WTC11 (cell line): ENCODE measurements around the gene HMHB1. TPM values are rescaled to one million over a fixed set of nuclear protein-coding genes. Genes with fewer than 3 reads are reported as not detected.
A peak's percentile ranks its signal among the peaks of the same experiment; 100 is the strongest.

Source experiments
- ATAC-seq: fragments of 200-7000 bp; cut with Tn5 transposase; 2 replicates; pipeline ENCODE4 v1.10.0; 2021; ENCODE audit warnings: mild to moderate bottlenecking, moderate library complexity
- CTCF ChIA-PET: fragments of 300-600 bp; sonication (Branson Sonifier 250); formaldehyde crosslinking; loops from one replicate; lab custom pipeline; 2021; ENCODE audit warnings: antibody characterized with exemption; lab: Charles Lee
- POLR2A ChIA-PET: fragments of 350-600 bp; sonication (Branson Sonifier 250); formaldehyde crosslinking; loops from one replicate; lab custom pipeline; 2021; ENCODE audit warnings: antibody characterized with exemption; lab: Charles Lee
- DNase-seq: peaks from one replicate; pipeline ENCODE4 v3.0.0; 2021; ENCODE audit warnings: low spot score
- H3K27ac Mint-ChIP-seq: 2 replicates; pipeline ENCODE4 v1.8.0; 2021; ENCODE audit warnings: mixed read lengths
- H3K27me3 Mint-ChIP-seq: 2 replicates; pipeline ENCODE4 v1.8.0; 2021; ENCODE audit warnings: low read depth, mild to moderate bottlenecking, moderate library complexity, mixed read lengths
- H3K36me3 Mint-ChIP-seq: 2 replicates; pipeline ENCODE4 v1.8.0; 2021; ENCODE audit warnings: mixed read lengths
- H3K4me1 Mint-ChIP-seq: 2 replicates; pipeline ENCODE4 v1.8.0; 2022; ENCODE audit warnings: mixed read lengths
- H3K4me3 Mint-ChIP-seq: 2 replicates; pipeline ENCODE4 v1.8.0; 2021; ENCODE audit warnings: mild to moderate bottlenecking, moderate library complexity, mixed read lengths
- H3K9me3 Mint-ChIP-seq: 2 replicates; pipeline ENCODE4 v1.8.0; 2021; ENCODE audit warnings: mixed read lengths
- ATF3 ChIP-seq: sonication (generic); formaldehyde crosslinking; conservative IDR thresholded peaks from 2 replicates; pipeline ENCODE4 v1.8.1; 2022; ENCODE audit warnings: mild to moderate bottlenecking, missing genetic modification reagents
- CREM ChIP-seq: sonication (generic); formaldehyde crosslinking; IDR thresholded peaks from 2 replicates; pipeline ENCODE4 v1.8.1; 2022; ENCODE audit warnings: mild to moderate bottlenecking, missing genetic modification reagents, moderate library complexity
- CTCF ChIP-seq: fragments of 200-600 bp; IDR thresholded peaks from 2 replicates; pipeline ENCODE4 v1.8.0; 2022; ENCODE audit warnings: antibody characterized with exemption
- E2F5 ChIP-seq: sonication (generic); formaldehyde crosslinking; IDR thresholded peaks from 2 replicates; pipeline ENCODE4 v1.8.1; 2022; ENCODE audit warnings: mild to moderate bottlenecking, moderate library complexity, missing genetic modification reagents
- EMX1 ChIP-seq: fragments of 250-450 bp; sonication (Bioruptor Pico); IDR thresholded peaks from 2 replicates; pipeline ENCODE4 v1.8.0; 2021; ENCODE audit warnings: mild to moderate bottlenecking
- ESRRA ChIP-seq: sonication (generic); formaldehyde crosslinking; IDR thresholded peaks from 2 replicates; pipeline ENCODE4 v1.8.1; 2022; ENCODE audit warnings: mild to moderate bottlenecking, missing genetic modification reagents, borderline replicate concordance
- FOXJ3 ChIP-seq: sonication (generic); formaldehyde crosslinking; IDR thresholded peaks from 2 replicates; pipeline ENCODE4 v1.9.0; 2021; ENCODE audit warnings: missing genetic modification reagents, mild to moderate bottlenecking, borderline replicate concordance
- GABPB1 ChIP-seq: sonication (generic); formaldehyde crosslinking; IDR thresholded peaks from 2 replicates; pipeline ENCODE4 v1.8.1; 2023; ENCODE audit warnings: mild to moderate bottlenecking, missing genetic modification reagents
- HMGA2 ChIP-seq: fragments of 250-450 bp; sonication (Bioruptor Pico); IDR thresholded peaks from 2 replicates; pipeline ENCODE4 v1.4.0; 2021; ENCODE audit warnings: mild to moderate bottlenecking, moderate library complexity
- JAZF1 ChIP-seq: fragments of 250-450 bp; sonication (Bioruptor Pico); IDR thresholded peaks from 2 replicates; pipeline ENCODE4 v1.9.0; 2021; ENCODE audit warnings: moderate library complexity, mild to moderate bottlenecking, inconsistent platforms
- KAT7 ChIP-seq: sonication (generic); formaldehyde crosslinking; IDR thresholded peaks from 2 replicates; pipeline ENCODE4 v1.8.1; 2023; ENCODE audit warnings: missing genetic modification reagents, mild to moderate bottlenecking, borderline replicate concordance
- MAX ChIP-seq: sonication (generic); formaldehyde crosslinking; IDR thresholded peaks from 2 replicates; pipeline ENCODE4 v1.8.0; 2022; ENCODE audit warnings: mild to moderate bottlenecking, missing genetic modification reagents
- NFATC4 ChIP-seq: fragments of 250-450 bp; sonication (Bioruptor Pico); IDR thresholded peaks from 2 replicates; pipeline ENCODE4 v1.9.0; 2021; ENCODE audit warnings: mild to moderate bottlenecking
- NFE2L1 ChIP-seq: sonication (generic); formaldehyde crosslinking; IDR thresholded peaks from 2 replicates; pipeline ENCODE4 v1.8.1; 2023; ENCODE audit warnings: missing genetic modification reagents
- OVOL2 ChIP-seq: fragments of 250-450 bp; sonication (Bioruptor Pico); IDR thresholded peaks from 2 replicates; pipeline ENCODE4 v1.9.0; 2021; ENCODE audit warnings: mild to moderate bottlenecking, borderline replicate concordance
- SMAD3 ChIP-seq: sonication (generic); formaldehyde crosslinking; IDR thresholded peaks from 2 replicates; pipeline ENCODE4 v1.8.0; 2022; ENCODE audit warnings: missing genetic modification reagents, mild to moderate bottlenecking, borderline replicate concordance
- USF1 ChIP-seq: sonication (generic); formaldehyde crosslinking; IDR thresholded peaks from 2 replicates; pipeline ENCODE4 v1.8.0; 2022; ENCODE audit warnings: mild to moderate bottlenecking, missing genetic modification reagents
- USF2 ChIP-seq: sonication (generic); formaldehyde crosslinking; IDR thresholded peaks from 2 replicates; pipeline ENCODE4 v1.8.1; 2023; ENCODE audit warnings: mild to moderate bottlenecking, missing genetic modification reagents, moderate library complexity
- ZBTB21 ChIP-seq: sonication (generic); formaldehyde crosslinking; IDR thresholded peaks from 2 replicates; pipeline ENCODE4 v1.8.1; 2023; ENCODE audit warnings: mild to moderate bottlenecking, missing genetic modification reagents, borderline replicate concordance
- ZMAT4 ChIP-seq: fragments of 250-450 bp; sonication (Bioruptor Pico); IDR thresholded peaks from 2 replicates; pipeline ENCODE4 v1.9.0; 2021; ENCODE audit warnings: mild to moderate bottlenecking
- ZNF121 ChIP-seq: sonication (generic); formaldehyde crosslinking; IDR thresholded peaks from 2 replicates; pipeline ENCODE4 v1.8.0; 2023; ENCODE audit warnings: missing genetic modification reagents
- ZNF317 ChIP-seq: sonication (generic); formaldehyde crosslinking; IDR thresholded peaks from 2 replicates; pipeline ENCODE4 v1.8.1; 2023; ENCODE audit warnings: low read depth, mild to moderate bottlenecking, moderate library complexity, missing genetic modification reagents, borderline replicate concordance
- ZNF512 ChIP-seq: sonication (generic); formaldehyde crosslinking; IDR thresholded peaks from 2 replicates; pipeline ENCODE4 v1.8.1; 2022; ENCODE audit warnings: missing genetic modification reagents, borderline replicate concordance
- ZNF671 ChIP-seq: fragments of 250-450 bp; sonication (Bioruptor Pico); IDR thresholded peaks from 2 replicates; pipeline ENCODE4 v1.8.0; 2021; ENCODE audit warnings: mild to moderate bottlenecking
- total RNA-seq: library from RNA; stranded (reverse); gene quantifications from 3 replicates; pipeline ENCODE4 v1.2.3, GENCODE V29; 2021

Gene HMHB1
- total RNA-seq, 1 experiment from 2014 or later = not detected

- no peak overlapping the region for H3K4me3 Mint-ChIP-seq
- CTCF ChIA-PET = interaction anchor here (0.9 to 1.4 kb wide), 2 partner anchors 10 to 143 kb away, joined by 6 read pairs; no protein-coding TSS in a partner anchor
- peak; percentile 98 for ATAC-seq
- TF ChIP-seq JAZF1 (no peak), ZNF121 (no peak), GABPB1 (0 out of 2 replicates have a peak, but pooled peaks have one; percentile 26), USF1 (CRISPR knock-in tag) (no peak), NFE2L1 (CRISPR knock-in tag) (no peak), MAX (CRISPR knock-in tag) (no peak), FOXJ3 (CRISPR knock-in tag) (no peak), E2F5 (CRISPR knock-in tag) (no peak), CTCF (peak; percentile 93), ZBTB21 (CRISPR knock-in tag) (no peak), CREM (CRISPR knock-in tag) (peak; percentile 43; the same call in 1 of the 2 replicates)
- TF ChIP-seq, all 79 proteins: peak for 3
- POLR2A ChIA-PET = no interaction called here
- H3K4me1 Mint-ChIP-seq = no peaks in the 10 kb centered on the region
- H3K36me3 Mint-ChIP-seq = no peaks in the 10 kb centered on the region
- H3K27me3 Mint-ChIP-seq = no peaks in the 10 kb centered on the region
- H3K9me3 Mint-ChIP-seq = no peaks in the 10 kb centered on the region
- DNase-seq = peak; percentile 92
- no peak overlapping the region for H3K27ac Mint-ChIP-seq
Measured at GRCh38 chr5:143824851-143825720, 13.1 kb downstream of the HMHB1 start.

GRCh38 chr5:143826951-143827444 is 15.0 kb downstream of the HMHB1 start:
- TF ChIP-seq JAZF1 = no peak
- no peak for TF ChIP-seq HMGA2 (CRISPR knock-in tag)
- no peak for TF ChIP-seq USF2 (CRISPR knock-in tag)
- TF ChIP-seq, all 79 proteins: peak for 0
- POLR2A ChIA-PET = no interaction called here
- DNase-seq = no peak
- Mint-ChIP-seq H3K27ac (no peak overlapping the region), H3K4me1 (no peaks in the 10 kb centered on the region), H3K36me3 (no peaks in the 10 kb centered on the region), H3K27me3 (no peaks in the 10 kb centered on the region), H3K4me3 (no peak overlapping the region), H3K9me3 (no peaks in the 10 kb centered on the region)
- no peak for ATAC-seq
- CTCF ChIA-PET = interaction anchor here (1.0 kb wide), 1 partner anchor 430 kb away, joined by 3 read pairs; no protein-coding TSS in a partner anchor

- ChIA-PET CTCF (no interaction called here), POLR2A (no interaction called here)
- Mint-ChIP-seq H3K36me3 (no peaks in the 10 kb centered on the region), H3K27ac (no peak overlapping the region; the same call in 1 of the 2 replicates), H3K4me1 (no peaks in the 10 kb centered on the region), H3K4me3 (no peak overlapping the region), H3K9me3 (no peaks in the 10 kb centered on the region), H3K27me3 (no peaks in the 10 kb centered on the region)
- DNase-seq (no peak), ATAC-seq (no peak)
- TF ChIP-seq EMX1 (CRISPR knock-in tag) (no peak), ZBTB21 (CRISPR knock-in tag) (no peak), NFATC4 (CRISPR knock-in tag) (no peak), ZNF512 (no peak), SMAD3 (no peak), ESRRA (no peak), FOXJ3 (CRISPR knock-in tag) (no peak), OVOL2 (CRISPR knock-in tag) (no peak), ZNF317 (CRISPR knock-in tag) (no peak), ZMAT4 (CRISPR knock-in tag) (no peak), KAT7 (no peak), ATF3 (no peak), ZNF671 (CRISPR knock-in tag) (no peak)
Measured at GRCh38 chr5:143828710-143829109, 16.7 kb downstream of the HMHB1 start.
